Measurements from ENCODE around the gene STK10.

The STK10 gene

GRCh38 chr5:172093965-172094364 lies 94.1 kb downstream of the STK10 start:
- FAIRE-seq = no peak

GRCh38 chr5:172093559-172093958 lies 94.5 kb downstream of the STK10 start:
- no peak for DNase-seq (ENCODE audit: insufficient read length, low spot score)
- FAIRE-seq = no peak

More at GRCh38 chr5:172093965-172094364, 94.1 kb downstream of the STK10 start:
- DNase-seq (ENCODE audit: insufficient read length, low spot score) = no peak

- no peak for DNase-seq (ENCODE audit: insufficient read length, low spot score)
- no peak for FAIRE-seq
Measured at GRCh38 chr5:172091956-172092732, 95.9 kb downstream of the STK10 start.

GRCh38 chr5:172090976-172091547 lies 97.0 kb downstream of the STK10 start:
- DNase-seq (ENCODE audit: insufficient read length, low spot score) = no peak

GRCh38 chr5:172089298-172090117 lies 98.5 kb downstream of the STK10 start:
- FAIRE-seq (no peak), DNase-seq (ENCODE audit: insufficient read length, low spot score) (no peak)

More at GRCh38 chr5:172090976-172091547, 97.0 kb downstream of the STK10 start:
- FAIRE-seq = no peak

GRCh38 chr5:172088801-172089200 lies 99.2 kb downstream of the STK10 start:
- FAIRE-seq (no peak), DNase-seq (ENCODE audit: insufficient read length, low spot score) (no peak)

- DNase-seq (ENCODE audit: insufficient read length, low spot score) (no peak), FAIRE-seq (no peak)
Measured at GRCh38 chr5:172086194-172086975, 101.6 kb downstream of the STK10 start.

- FAIRE-seq (no peak), DNase-seq (ENCODE audit: insufficient read length, low spot score) (no peak)
Measured at GRCh38 chr5:172085738-172086137, 102.3 kb downstream of the STK10 start.

GRCh38 chr5:172082180-172082579 lies 105.8 kb downstream of the STK10 start:
- DNase-seq (ENCODE audit: insufficient read length, low spot score) (no peak), FAIRE-seq (no peak)

GRCh38 chr5:172079876-172080275 lies 108.1 kb downstream of the STK10 start:
- DNase-seq (ENCODE audit: insufficient read length, low spot score) = no peak
- FAIRE-seq = no peak

- DNase-seq (ENCODE audit: insufficient read length, low spot score) = no peak
- FAIRE-seq = no peak
Measured at GRCh38 chr5:172078726-172079345, 109.2 kb downstream of the STK10 start.

GRCh38 chr5:172077664-172078425 lies 110.2 kb downstream of the STK10 start:
- DNase-seq (ENCODE audit: insufficient read length, low spot score) (no peak), FAIRE-seq (no peak)

GRCh38 chr5:172076761-172077244 lies 111.2 kb downstream of the STK10 start:
- DNase-seq (ENCODE audit: insufficient read length, low spot score) = no peak
- FAIRE-seq = no peak

- no peak for FAIRE-seq
- no peak for DNase-seq (ENCODE audit: insufficient read length, low spot score)
Measured at GRCh38 chr5:172075656-172076055, 112.4 kb downstream of the STK10 start.

GRCh38 chr5:172074896-172075295 lies 113.1 kb downstream of the STK10 start:
- DNase-seq (ENCODE audit: insufficient read length, low spot score) (no peak), FAIRE-seq (no peak)

GRCh38 chr5:172071309-172071875 lies 116.6 kb downstream of the STK10 start:
- DNase-seq (ENCODE audit: insufficient read length, low spot score) (no peak), FAIRE-seq (no peak)

GRCh38 chr5:172065431-172066065 lies 122.5 kb downstream of the STK10 start:
- DNase-seq (ENCODE audit: insufficient read length, low spot score) (no peak), FAIRE-seq (no peak)

- no peak for DNase-seq (ENCODE audit: insufficient read length, low spot score)
- no peak for FAIRE-seq
Measured at GRCh38 chr5:172064766-172065165, 123.3 kb downstream of the STK10 start.

- no peak for DNase-seq (ENCODE audit: insufficient read length, low spot score)
- FAIRE-seq = no peak
Measured at GRCh38 chr5:172064358-172064757, 123.7 kb downstream of the STK10 start.

Data from HTR-8/SVneo (cell line).